GM19468 (cell line): ENCODE data around the gene RUFY2.
"Not testable (repeated sequence)": the region's sequence is repeated elsewhere in the genome, so short reads cannot be mapped to it uniquely, and the experiment has no call there.

Source experiments
- ATAC-seq: cut with Tn5 transposase; IDR thresholded peaks from one replicate; pipeline ENCODE4 v1.9.1; 2021; ENCODE audit warnings: mild to moderate bottlenecking, moderate library complexity, moderate number of reproducible peaks; ENCODE audit not compliant: unreplicated experiment; ENCODE audit errors: extremely low read depth

Gene RUFY2

GRCh38 chr10:68329506-68329861, 77.6 kb downstream of the RUFY2 start:
- ATAC-seq, result no peak

GRCh38 chr10:68327889-68328786, 78.9 kb downstream of the RUFY2 start:
- no peak for ATAC-seq

GRCh38 chr10:68324396-68324795, 82.7 kb downstream of the RUFY2 start:
- not testable (repeated sequence) for ATAC-seq

- no peak for ATAC-seq
Measured at GRCh38 chr10:68318331-68319059, 88.6 kb downstream of the RUFY2 start.

GRCh38 chr10:68315582-68315981, 91.5 kb downstream of the RUFY2 start:
- no peak for ATAC-seq

GRCh38 chr10:68314930-68315329, 92.1 kb downstream of the RUFY2 start:
- ATAC-seq, result not testable (repeated sequence)

GRCh38 chr10:68310531-68310930, 96.5 kb downstream of the RUFY2 start:
- ATAC-seq, result no peak

- no peak for ATAC-seq
Measured at GRCh38 chr10:68305854-68306253, 101.2 kb downstream of the RUFY2 start.

GRCh38 chr10:68303849-68304412, 103.1 kb downstream of the RUFY2 start:
- no peak for ATAC-seq

GRCh38 chr10:68302871-68303270, 104.2 kb downstream of the RUFY2 start:
- no peak for ATAC-seq

- no peak for ATAC-seq
Measured at GRCh38 chr10:68302503-68302823, 104.6 kb downstream of the RUFY2 start.

GRCh38 chr10:68301790-68302502, 105.1 kb downstream of the RUFY2 start:
- peak; percentile 18 for ATAC-seq

- no peak for ATAC-seq
Measured at GRCh38 chr10:68301301-68301700, 105.8 kb downstream of the RUFY2 start.

GRCh38 chr10:68296843-68297663, 110.0 kb downstream of the RUFY2 start:
- ATAC-seq, result no peak
